ENCODE data around the gene NWD2.

DNA sequence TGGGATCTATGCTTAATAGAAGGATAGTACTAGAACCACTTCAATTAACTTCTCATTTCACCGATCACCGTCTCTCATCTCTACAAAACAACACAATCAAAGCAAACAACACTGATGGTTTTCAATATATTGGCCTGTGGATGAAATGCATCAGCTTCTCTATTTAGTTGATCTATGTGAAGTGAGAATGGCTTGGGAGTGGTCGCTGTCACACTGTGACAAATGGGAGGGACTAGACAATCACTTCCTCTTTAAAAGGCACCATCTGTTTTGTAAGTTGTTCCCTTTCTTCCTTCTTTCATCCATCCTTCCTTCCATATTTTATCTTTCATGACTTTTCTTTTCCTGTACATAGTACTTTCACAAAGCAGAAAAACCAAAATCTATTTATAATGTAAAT lies 23.9 kb upstream of the NWD2 start:
- TF ChIP-seq TAF1 (IDR thresholded peaks at IDR 0.05; ENCODE audit: low read depth), result no peak
- TF ChIP-seq, protein P1, sequence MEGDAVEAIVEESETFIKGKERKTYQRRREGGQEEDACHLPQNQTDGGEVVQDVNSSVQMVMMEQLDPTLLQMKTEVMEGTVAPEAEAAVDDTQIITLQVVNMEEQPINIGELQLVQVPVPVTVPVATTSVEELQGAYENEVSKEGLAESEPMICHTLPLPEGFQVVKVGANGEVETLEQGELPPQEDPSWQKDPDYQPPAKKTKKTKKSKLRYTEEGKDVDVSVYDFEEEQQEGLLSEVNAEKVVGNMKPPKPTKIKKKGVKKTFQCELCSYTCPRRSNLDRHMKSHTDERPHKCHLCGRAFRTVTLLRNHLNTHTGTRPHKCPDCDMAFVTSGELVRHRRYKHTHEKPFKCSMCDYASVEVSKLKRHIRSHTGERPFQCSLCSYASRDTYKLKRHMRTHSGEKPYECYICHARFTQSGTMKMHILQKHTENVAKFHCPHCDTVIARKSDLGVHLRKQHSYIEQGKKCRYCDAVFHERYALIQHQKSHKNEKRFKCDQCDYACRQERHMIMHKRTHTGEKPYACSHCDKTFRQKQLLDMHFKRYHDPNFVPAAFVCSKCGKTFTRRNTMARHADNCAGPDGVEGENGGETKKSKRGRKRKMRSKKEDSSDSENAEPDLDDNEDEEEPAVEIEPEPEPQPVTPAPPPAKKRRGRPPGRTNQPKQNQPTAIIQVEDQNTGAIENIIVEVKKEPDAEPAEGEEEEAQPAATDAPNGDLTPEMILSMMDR (IDR thresholded peaks at IDR 0.05; ENCODE audit: poor library complexity, severe bottlenecking), result no peak
